HL-60 (cell line): ENCODE measurements around the gene CEP128.

Source experiments
- POLR2AphosphoS5 ChIP-seq: IDR thresholded peaks from 2 replicates; pipeline ENCODE4 v1.6.1; 2012; ENCODE audit warnings: low read depth
- TF ChIP-seq, protein P1 (sequence below): IDR thresholded peaks from one replicate; pipeline ENCODE4 v1.5.1; 2011; ENCODE audit warnings: low read length, control low read depth, inconsistent platforms; ENCODE audit not compliant: insufficient read depth

DNA sequence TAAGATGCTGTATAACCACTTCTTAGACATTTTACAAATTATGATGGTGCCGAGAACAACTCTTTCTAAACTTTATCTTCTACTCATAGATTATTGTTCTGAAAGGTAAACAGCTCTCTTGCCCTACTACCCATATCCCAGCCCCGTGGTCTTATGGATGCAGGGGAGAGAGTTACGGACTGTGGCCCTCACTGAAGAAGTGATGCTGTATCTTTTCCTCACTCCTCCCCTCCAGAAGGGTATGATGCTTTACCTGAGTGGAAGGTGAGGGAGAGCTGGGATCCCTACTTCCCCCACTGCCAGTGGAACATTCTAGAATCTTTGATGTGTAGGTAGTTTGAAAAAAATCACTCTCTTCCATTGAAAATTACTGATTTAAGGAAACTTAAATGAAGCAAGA, 17.4 kb upstream of the CEP128 start:
- TF ChIP-seq, protein P1, sequence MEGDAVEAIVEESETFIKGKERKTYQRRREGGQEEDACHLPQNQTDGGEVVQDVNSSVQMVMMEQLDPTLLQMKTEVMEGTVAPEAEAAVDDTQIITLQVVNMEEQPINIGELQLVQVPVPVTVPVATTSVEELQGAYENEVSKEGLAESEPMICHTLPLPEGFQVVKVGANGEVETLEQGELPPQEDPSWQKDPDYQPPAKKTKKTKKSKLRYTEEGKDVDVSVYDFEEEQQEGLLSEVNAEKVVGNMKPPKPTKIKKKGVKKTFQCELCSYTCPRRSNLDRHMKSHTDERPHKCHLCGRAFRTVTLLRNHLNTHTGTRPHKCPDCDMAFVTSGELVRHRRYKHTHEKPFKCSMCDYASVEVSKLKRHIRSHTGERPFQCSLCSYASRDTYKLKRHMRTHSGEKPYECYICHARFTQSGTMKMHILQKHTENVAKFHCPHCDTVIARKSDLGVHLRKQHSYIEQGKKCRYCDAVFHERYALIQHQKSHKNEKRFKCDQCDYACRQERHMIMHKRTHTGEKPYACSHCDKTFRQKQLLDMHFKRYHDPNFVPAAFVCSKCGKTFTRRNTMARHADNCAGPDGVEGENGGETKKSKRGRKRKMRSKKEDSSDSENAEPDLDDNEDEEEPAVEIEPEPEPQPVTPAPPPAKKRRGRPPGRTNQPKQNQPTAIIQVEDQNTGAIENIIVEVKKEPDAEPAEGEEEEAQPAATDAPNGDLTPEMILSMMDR, result no peak
- no peak for TF ChIP-seq POLR2AphosphoS5
